ENCODE data around the gene DAAM2. TPM values are rescaled to one million over a fixed set of nuclear protein-coding genes. Genes with fewer than 3 reads are reported as not detected.

DAAM2 gene
- total RNA-seq, 2 donors from 2014 or later = 4.7 to 41.3 TPM

- intact Hi-C loops (cut with DNase I) = loop anchor here (10.0 kb wide), 1 partner anchor 531 kb away; no protein-coding TSS in a partner anchor
- Histone ChIP-seq H3K27me3 (replicated peaks; ENCODE audit: insufficient read depth) (no peaks in the 10 kb centered on the region), H3K4me1 (replicated peaks) (no peaks in the 10 kb centered on the region), H3K9me3 (no peaks in the 10 kb centered on the region), H3K27ac (no peak overlapping the region), H3K36me3 (no peaks in the 10 kb centered on the region), H3K4me3 (no peak overlapping the region)
- DNase-seq (ENCODE audit: low spot score) = no peak
- no peak for TF ChIP-seq CTCF (IDR thresholded peaks at IDR 0.05)
- no peak for TF ChIP-seq POLR2AphosphoS5 (IDR thresholded peaks at IDR 0.05)
- TF ChIP-seq POLR2A (IDR thresholded peaks at IDR 0.05) = no peak
- 94% methylated on average over 3 of the region's 3 CpGs for WGBS
Measured at GRCh38 chr6:39853604-39854003, 61.4 kb downstream of the DAAM2 start.

- WGBS = 80% methylated on average over 7 of the region's 7 CpGs
- intact Hi-C loops (cut with DNase I) = loop anchor here (10.0 kb wide), 1 partner anchor 529 kb away; no protein-coding TSS in a partner anchor
- no peaks in the 10 kb centered on the region for H3K27me3 ChIP-seq (replicated peaks; ENCODE audit: insufficient read depth)
- H3K9me3 ChIP-seq = no peaks in the 10 kb centered on the region
- H3K36me3 ChIP-seq = no peaks in the 10 kb centered on the region
- no peak overlapping the region for H3K4me3 ChIP-seq
- no peak for DNase-seq (ENCODE audit: low spot score)
- H3K27ac ChIP-seq = no peak overlapping the region
- TF ChIP-seq CTCF (IDR thresholded peaks at IDR 0.05) (no peak), POLR2AphosphoS5 (IDR thresholded peaks at IDR 0.05) (no peak), POLR2A (IDR thresholded peaks at IDR 0.05) (no peak)
- no peaks in the 10 kb centered on the region for H3K4me1 ChIP-seq (replicated peaks)
Measured at GRCh38 chr6:39855356-39855995, 63.3 kb downstream of the DAAM2 start.

- TF ChIP-seq CTCF (IDR thresholded peaks at IDR 0.05) (no peak), POLR2A (IDR thresholded peaks at IDR 0.05) (no peak), POLR2AphosphoS5 (IDR thresholded peaks at IDR 0.05) (no peak)
- Histone ChIP-seq H3K27ac (no peak overlapping the region), H3K27me3 (replicated peaks; ENCODE audit: insufficient read depth) (no peaks in the 10 kb centered on the region), H3K36me3 (no peaks in the 10 kb centered on the region), H3K4me1 (replicated peaks) (no peaks in the 10 kb centered on the region), H3K4me3 (no peak overlapping the region), H3K9me3 (no peaks in the 10 kb centered on the region)
- WGBS = 91% methylated on average over 2 of the region's 2 CpGs
- intact Hi-C loops (cut with DNase I) = loop anchor here (10.0 kb wide), 1 partner anchor 526 kb away; no protein-coding TSS in a partner anchor
- no peak for DNase-seq (ENCODE audit: low spot score)
Measured at GRCh38 chr6:39859025-39859424, 66.8 kb downstream of the DAAM2 start.

GRCh38 chr6:39861663-39862062 is 69.5 kb downstream of the DAAM2 start:
- no peak for TF ChIP-seq CTCF (IDR thresholded peaks at IDR 0.05)
- TF ChIP-seq POLR2A (IDR thresholded peaks at IDR 0.05) = no peak
- no peak for TF ChIP-seq POLR2AphosphoS5 (IDR thresholded peaks at IDR 0.05)
- Histone ChIP-seq H3K9me3 (no peaks in the 10 kb centered on the region), H3K4me3 (no peak overlapping the region), H3K27me3 (replicated peaks; ENCODE audit: insufficient read depth) (no peaks in the 10 kb centered on the region), H3K4me1 (replicated peaks) (no peaks in the 10 kb centered on the region), H3K36me3 (no peaks in the 10 kb centered on the region), H3K27ac (no peak overlapping the region)
- intact Hi-C loops (cut with DNase I) = no loop called here
- DNase-seq (ENCODE audit: low spot score) = no peak
- WGBS = 85% methylated on average over 3 of the region's 3 CpGs

All from prostate gland (tissue), 2 donors.